T-helper 2 cell treated with Interferon-gamma antibody and Interleukin-4, amounts not matched to agents 5 μg/mL and 100 μg/mL, for 36 hours (primary cell): ENCODE measurements around the gene M6PR.
"Not testable (repeated sequence)": the region's sequence is repeated elsewhere in the genome, so short reads cannot be mapped to it uniquely, and the experiment has no call there.

Source experiments
- DNase-seq: peaks from one replicate; pipeline ENCODE4 v3.0.0; 2021; ENCODE audit warnings: low spot score
- H3K27ac Mint-ChIP-seq: one replicate; pipeline ENCODE4 v1.8.0; 2021; ENCODE audit warnings: mild to moderate bottlenecking, mixed read lengths
- H3K27me3 Mint-ChIP-seq: one replicate; pipeline ENCODE4 v1.8.0; 2021; ENCODE audit warnings: low read depth, mixed read lengths
- H3K36me3 Mint-ChIP-seq: one replicate; pipeline ENCODE4 v1.8.0; 2021; ENCODE audit warnings: low read depth, mixed read lengths
- H3K4me1 Mint-ChIP-seq: one replicate; pipeline ENCODE4 v1.8.0; 2021; ENCODE audit warnings: low read depth, mixed read lengths
- H3K4me3 Mint-ChIP-seq: one replicate; pipeline ENCODE4 v1.8.0; 2022; ENCODE audit warnings: mild to moderate bottlenecking, moderate library complexity, mixed read lengths
- H3K9me3 Mint-ChIP-seq: one replicate; pipeline ENCODE4 v1.8.0; 2021; ENCODE audit warnings: mixed read lengths

M6PR gene

GRCh38 chr12:8913702-8914032 lies 35.8 kb downstream of the M6PR start:
- H3K9me3 Mint-ChIP-seq, result no peaks in the 10 kb centered on the region
- peak overlapping the region; percentile 74 for H3K4me3 Mint-ChIP-seq
- peaks cover 26% of the 10 kb centered on the region for H3K27me3 Mint-ChIP-seq
- DNase-seq, result no peak
- H3K27ac Mint-ChIP-seq, result peak overlapping the region; percentile 72
- no peaks in the 10 kb centered on the region for H3K36me3 Mint-ChIP-seq
- peaks cover 12% of the 10 kb centered on the region for H3K4me1 Mint-ChIP-seq

DNA sequence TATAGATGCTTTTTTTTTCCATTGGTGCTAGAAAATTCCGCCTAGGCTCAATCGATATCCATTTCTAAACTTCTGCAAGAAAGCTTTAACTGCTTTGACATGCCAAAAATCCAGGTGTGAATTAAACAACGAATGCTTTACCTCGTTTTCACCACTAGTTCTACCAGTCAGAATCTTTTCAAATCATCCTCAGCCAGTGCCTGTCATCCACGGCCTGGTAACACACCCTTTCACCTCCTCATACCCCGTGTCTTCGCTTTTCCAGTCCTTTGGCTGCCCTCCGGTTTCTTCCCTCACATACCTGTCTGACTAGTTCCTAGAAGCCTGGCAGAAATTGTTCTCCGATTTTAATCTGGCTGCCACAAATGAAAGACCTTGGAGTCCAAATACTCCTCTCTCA lies 36.5 kb downstream of the M6PR start:
- Mint-ChIP-seq H3K27me3 (peaks cover 26% of the 10 kb centered on the region), H3K4me1 (peaks cover 12% of the 10 kb centered on the region), H3K36me3 (no peaks in the 10 kb centered on the region), H3K9me3 (no peaks in the 10 kb centered on the region), H3K27ac (no peak overlapping the region), H3K4me3 (peak overlapping the region; percentile 74)
- no peak for DNase-seq

GRCh38 chr12:8911606-8912268 lies 37.7 kb downstream of the M6PR start:
- Mint-ChIP-seq H3K27me3 (peaks cover 26% of the 10 kb centered on the region), H3K9me3 (no peaks in the 10 kb centered on the region), H3K4me3 (no peak overlapping the region), H3K27ac (no peak overlapping the region), H3K4me1 (peaks cover 12% of the 10 kb centered on the region), H3K36me3 (no peaks in the 10 kb centered on the region)
- no peak for DNase-seq

DNA sequence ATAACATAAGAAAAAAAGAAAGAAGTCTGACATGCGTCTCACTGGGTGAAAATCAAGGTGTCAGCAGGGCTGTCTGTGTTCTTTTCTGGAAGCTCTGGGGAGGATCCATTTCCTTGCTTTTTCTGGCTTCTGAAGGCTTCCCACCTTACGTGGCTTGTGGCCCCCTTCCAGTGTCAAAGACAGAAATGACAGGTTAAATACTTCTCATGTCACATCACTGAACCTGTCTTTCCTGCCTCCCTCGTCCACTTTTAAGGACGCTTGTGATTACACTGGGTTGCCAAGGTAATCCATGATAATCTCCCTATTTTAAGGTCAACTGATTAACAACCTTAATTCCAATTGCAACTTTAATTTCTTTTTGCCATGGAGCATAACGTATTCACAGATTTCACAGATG lies 39.7 kb downstream of the M6PR start:
- H3K4me3 Mint-ChIP-seq, result no peak overlapping the region
- no peak overlapping the region for H3K27ac Mint-ChIP-seq
- no peak for DNase-seq
- peaks cover 30% of the 10 kb centered on the region for H3K27me3 Mint-ChIP-seq
- H3K9me3 Mint-ChIP-seq, result no peaks in the 10 kb centered on the region
- H3K4me1 Mint-ChIP-seq, result peaks cover 12% of the 10 kb centered on the region
- H3K36me3 Mint-ChIP-seq, result no peaks in the 10 kb centered on the region

GRCh38 chr12:8907513-8907912 lies 41.9 kb downstream of the M6PR start:
- no peak for DNase-seq
- Mint-ChIP-seq H3K27me3 (peaks cover 26% of the 10 kb centered on the region), H3K27ac (no peak overlapping the region), H3K4me3 (no peak overlapping the region), H3K9me3 (no peaks in the 10 kb centered on the region), H3K36me3 (no peaks in the 10 kb centered on the region), H3K4me1 (no peaks in the 10 kb centered on the region)

DNA sequence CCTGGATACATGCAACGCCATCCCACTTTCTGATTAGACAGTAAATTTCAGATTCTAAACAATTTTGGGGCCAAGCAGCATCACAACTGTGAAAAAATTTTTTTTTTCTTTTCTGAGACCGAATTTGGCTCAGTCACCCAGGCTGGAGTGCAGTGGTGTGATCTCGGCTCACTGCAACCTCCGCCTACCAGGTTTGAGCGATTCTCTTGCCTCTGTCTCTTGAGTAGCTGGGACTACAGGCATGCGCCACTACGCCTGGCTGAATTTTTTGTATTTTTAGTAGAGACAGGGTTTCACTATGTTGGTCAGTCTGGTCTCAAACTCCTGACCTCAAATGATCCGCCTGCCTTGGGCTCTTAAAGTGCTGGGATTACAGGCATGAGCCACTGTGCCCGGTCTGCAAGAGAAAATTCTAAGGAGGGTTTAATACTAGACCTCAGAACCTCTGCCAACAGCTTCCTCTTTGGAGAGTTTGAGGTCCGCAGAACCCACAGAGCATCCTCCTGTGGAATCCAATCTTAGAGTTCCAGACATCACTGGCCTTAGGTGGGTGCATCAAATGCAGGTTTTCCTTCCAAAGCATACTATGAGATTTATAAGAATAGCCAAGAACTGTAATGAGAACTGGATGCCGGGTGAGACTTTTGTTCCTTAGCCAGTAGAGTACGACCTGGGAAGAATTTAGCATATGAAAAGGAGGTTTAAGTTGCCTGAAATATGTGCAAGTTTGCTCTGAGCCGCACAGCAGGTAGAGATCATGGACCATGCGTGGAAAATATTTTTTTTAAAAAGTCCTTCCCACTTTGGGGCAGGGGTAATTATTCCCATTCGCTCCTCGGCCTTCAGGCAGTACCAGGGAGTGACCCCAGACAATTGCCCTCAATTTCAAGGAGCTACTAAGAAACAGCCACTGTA lies 42.9 kb downstream of the M6PR start:
- no peak overlapping the region for H3K4me3 Mint-ChIP-seq
- peaks cover 21% of the 10 kb centered on the region for H3K27me3 Mint-ChIP-seq
- no peaks in the 10 kb centered on the region for H3K4me1 Mint-ChIP-seq
- no peaks in the 10 kb centered on the region for H3K36me3 Mint-ChIP-seq
- H3K27ac Mint-ChIP-seq, result no peak overlapping the region
- no peaks in the 10 kb centered on the region for H3K9me3 Mint-ChIP-seq
- DNase-seq, result no peak

DNA sequence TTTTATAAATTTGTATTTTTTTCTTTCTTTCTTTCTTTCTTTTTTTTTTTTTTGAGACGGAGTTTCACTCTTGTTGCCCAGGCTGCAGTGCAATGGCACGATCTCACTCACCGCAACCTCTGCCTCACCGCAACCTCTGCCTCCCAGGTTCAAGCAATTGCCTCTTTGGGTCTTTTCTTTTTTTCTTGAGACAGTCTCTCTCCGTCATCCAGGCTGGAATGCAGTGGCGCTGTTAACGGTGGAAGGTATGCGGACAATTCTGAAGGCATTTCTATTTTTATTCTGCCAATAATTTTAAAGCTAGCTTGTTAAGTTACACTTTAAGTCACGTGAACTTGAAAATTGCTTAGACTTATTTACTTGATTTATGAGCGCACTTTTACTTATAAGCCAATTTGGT lies 43.9 kb downstream of the M6PR start:
- no peaks in the 10 kb centered on the region for H3K9me3 Mint-ChIP-seq
- H3K4me3 Mint-ChIP-seq, result no peak overlapping the region
- H3K4me1 Mint-ChIP-seq, result no peaks in the 10 kb centered on the region
- no peak overlapping the region for H3K27ac Mint-ChIP-seq
- H3K36me3 Mint-ChIP-seq, result no peaks in the 10 kb centered on the region
- H3K27me3 Mint-ChIP-seq, result peaks cover 17% of the 10 kb centered on the region
- DNase-seq, result no peak

DNA sequence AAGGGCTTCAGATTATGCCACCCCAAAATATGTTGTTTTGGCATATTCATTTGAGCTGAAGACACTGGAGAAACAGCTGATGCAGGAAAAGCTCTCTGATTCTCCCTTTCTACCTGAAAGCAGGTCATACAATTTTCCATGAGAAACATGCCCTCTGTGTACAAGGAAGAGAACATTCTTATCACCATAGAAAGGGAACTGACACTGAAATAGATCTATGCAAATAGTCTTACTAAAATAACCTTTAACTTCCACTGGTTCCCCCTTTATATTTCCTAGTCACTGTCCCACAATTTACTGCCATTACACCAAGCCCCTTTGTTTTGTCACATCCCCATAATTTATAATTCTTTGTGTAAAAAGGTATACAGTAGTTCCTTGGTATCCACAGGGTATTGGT lies 44.8 kb downstream of the M6PR start:
- DNase-seq, result no peak
- H3K4me3 Mint-ChIP-seq, result no peak overlapping the region
- no peaks in the 10 kb centered on the region for H3K9me3 Mint-ChIP-seq
- no peaks in the 10 kb centered on the region for H3K36me3 Mint-ChIP-seq
- H3K27me3 Mint-ChIP-seq, result peaks cover 15% of the 10 kb centered on the region
- no peaks in the 10 kb centered on the region for H3K4me1 Mint-ChIP-seq
- H3K27ac Mint-ChIP-seq, result no peak overlapping the region

GRCh38 chr12:8903646-8904045 lies 45.8 kb downstream of the M6PR start:
- DNase-seq, result no peak
- H3K4me1 Mint-ChIP-seq, result no peaks in the 10 kb centered on the region
- H3K4me3 Mint-ChIP-seq, result no peak overlapping the region
- H3K36me3 Mint-ChIP-seq, result no peaks in the 10 kb centered on the region
- peaks cover 17% of the 10 kb centered on the region for H3K27me3 Mint-ChIP-seq
- H3K27ac Mint-ChIP-seq, result no peak overlapping the region
- H3K9me3 Mint-ChIP-seq, result no peaks in the 10 kb centered on the region

GRCh38 chr12:8902703-8903102 lies 46.7 kb downstream of the M6PR start:
- not testable (repeated sequence) for H3K27ac Mint-ChIP-seq, H3K4me3 Mint-ChIP-seq, DNase-seq, H3K9me3 Mint-ChIP-seq, H3K4me1 Mint-ChIP-seq, H3K36me3 Mint-ChIP-seq
- H3K27me3 Mint-ChIP-seq, result peaks cover 17% of the 10 kb centered on the region

DNA sequence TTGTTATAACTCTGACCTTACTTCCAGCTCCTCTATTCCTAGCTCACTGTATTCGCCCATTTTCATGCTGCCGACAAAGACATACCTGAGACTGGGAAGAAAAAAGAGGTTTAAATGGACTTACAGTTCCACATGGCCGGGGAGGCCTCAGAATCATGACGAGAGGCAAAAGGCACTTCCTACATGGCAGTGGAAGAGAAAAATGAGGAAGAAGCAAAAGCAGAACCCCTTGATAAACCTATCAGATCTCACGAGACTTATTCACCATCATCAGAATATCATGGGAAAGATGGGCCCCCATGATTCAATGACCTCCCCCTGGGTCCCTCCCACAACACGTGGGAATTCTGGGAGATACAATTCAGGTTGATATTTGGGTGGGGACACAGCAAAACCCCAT lies 49.6 kb downstream of the M6PR start:
- H3K27me3 Mint-ChIP-seq, result peaks cover 20% of the 10 kb centered on the region
- no peak overlapping the region for H3K4me3 Mint-ChIP-seq
- no peaks in the 10 kb centered on the region for H3K36me3 Mint-ChIP-seq
- H3K9me3 Mint-ChIP-seq, result no peaks in the 10 kb centered on the region
- H3K27ac Mint-ChIP-seq, result no peak overlapping the region
- no peaks in the 10 kb centered on the region for H3K4me1 Mint-ChIP-seq
- DNase-seq, result no peak

DNA sequence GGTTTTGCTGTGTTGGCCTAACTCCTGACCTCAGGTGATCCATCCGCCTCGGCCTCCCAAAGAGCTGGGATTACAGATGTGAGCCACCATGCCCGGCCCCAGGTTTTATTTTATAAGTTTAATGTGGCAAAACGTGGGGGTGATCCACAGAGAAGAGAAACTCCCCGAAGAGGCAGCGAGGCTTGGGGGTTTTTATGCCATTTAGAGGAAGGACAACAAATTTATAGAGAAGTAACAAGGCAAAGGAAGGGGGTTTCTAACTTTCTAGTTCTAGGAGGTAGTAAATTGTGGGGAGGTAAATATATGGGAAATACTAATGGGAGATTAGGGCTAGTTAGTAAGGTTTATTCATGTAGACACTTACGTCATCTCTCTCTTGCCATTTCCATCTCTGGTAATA lies 52.4 kb downstream of the M6PR start:
- no peaks in the 10 kb centered on the region for H3K36me3 Mint-ChIP-seq
- no peaks in the 10 kb centered on the region for H3K4me1 Mint-ChIP-seq
- peaks cover 16% of the 10 kb centered on the region for H3K27me3 Mint-ChIP-seq
- no peak overlapping the region for H3K27ac Mint-ChIP-seq
- DNase-seq, result no peak
- H3K4me3 Mint-ChIP-seq, result no peak overlapping the region
- H3K9me3 Mint-ChIP-seq, result no peaks in the 10 kb centered on the region

DNA sequence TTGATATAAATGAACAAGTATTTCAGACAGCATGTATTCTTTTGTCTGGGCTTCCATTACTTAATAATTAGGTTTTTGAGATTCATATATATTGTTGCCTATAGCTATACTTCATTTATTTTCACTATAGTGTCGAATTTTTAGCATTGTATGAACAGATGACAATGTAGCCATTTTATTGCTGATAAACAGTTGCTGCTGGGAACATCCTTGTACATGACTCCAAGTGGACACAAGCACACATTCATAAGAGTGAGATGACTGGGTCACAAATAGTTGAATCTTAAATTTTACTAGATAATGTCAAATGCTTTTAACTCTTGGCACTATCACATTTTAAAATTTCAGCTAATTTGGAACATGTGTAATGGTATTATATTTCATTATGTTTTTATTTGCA lies 54.5 kb downstream of the M6PR start:
- Mint-ChIP-seq H3K27ac (no peak overlapping the region), H3K4me1 (peaks cover 5% of the 10 kb centered on the region), H3K9me3 (no peaks in the 10 kb centered on the region), H3K27me3 (peaks cover 21% of the 10 kb centered on the region), H3K36me3 (no peaks in the 10 kb centered on the region), H3K4me3 (no peak overlapping the region)
- DNase-seq, result no peak

GRCh38 chr12:8894378-8894777 lies 55.1 kb downstream of the M6PR start:
- H3K27me3 Mint-ChIP-seq, result peaks cover 22% of the 10 kb centered on the region
- no peaks in the 10 kb centered on the region for H3K36me3 Mint-ChIP-seq
- no peak overlapping the region for H3K4me3 Mint-ChIP-seq
- H3K4me1 Mint-ChIP-seq, result peaks cover 5% of the 10 kb centered on the region
- no peak overlapping the region for H3K27ac Mint-ChIP-seq
- no peak for DNase-seq
- H3K9me3 Mint-ChIP-seq, result no peaks in the 10 kb centered on the region
